GM21619 (cell line): ENCODE measurements around the gene ABTB2.
"Not testable (repeated sequence)": the region's sequence is repeated elsewhere in the genome, so short reads cannot be mapped to it uniquely, and the experiment has no call there.

Experiments used
- ATAC-seq: cut with Tn5 transposase; IDR thresholded peaks from one replicate; pipeline ENCODE4 v1.9.1; 2021; ENCODE audit not compliant: unreplicated experiment

Gene ABTB2

GRCh38 chr11:34218756-34219155 is 139.1 kb downstream of the ABTB2 start:
- not testable (repeated sequence) for ATAC-seq

- no peak for ATAC-seq
Measured at GRCh38 chr11:34218067-34218466, 139.7 kb downstream of the ABTB2 start.

- no peak for ATAC-seq
Measured at GRCh38 chr11:34216706-34217105, 141.1 kb downstream of the ABTB2 start.

GRCh38 chr11:34215806-34216453 is 141.9 kb downstream of the ABTB2 start:
- ATAC-seq, result no peak

GRCh38 chr11:34214961-34215805 is 142.6 kb downstream of the ABTB2 start:
- peak; percentile 65 for ATAC-seq

GRCh38 chr11:34213366-34213765 is 144.4 kb downstream of the ABTB2 start:
- no peak for ATAC-seq

GRCh38 chr11:34212566-34212965 is 145.2 kb downstream of the ABTB2 start:
- ATAC-seq, result no peak

GRCh38 chr11:34209809-34210208 is 148.0 kb downstream of the ABTB2 start:
- no peak for ATAC-seq

GRCh38 chr11:34208266-34209135 is 149.3 kb downstream of the ABTB2 start:
- ATAC-seq, result no peak

- no peak for ATAC-seq
Measured at GRCh38 chr11:34207487-34208180, 150.2 kb downstream of the ABTB2 start.

GRCh38 chr11:34206407-34207300 is 151.2 kb downstream of the ABTB2 start:
- no peak for ATAC-seq

GRCh38 chr11:34205326-34206035 is 152.3 kb downstream of the ABTB2 start:
- no peak for ATAC-seq

GRCh38 chr11:34204396-34205279 is 153.2 kb downstream of the ABTB2 start:
- peak; percentile 49 for ATAC-seq

GRCh38 chr11:34203377-34203871 is 154.4 kb downstream of the ABTB2 start:
- ATAC-seq, result no peak

GRCh38 chr11:34201129-34201528 is 156.7 kb downstream of the ABTB2 start:
- no peak for ATAC-seq

- no peak for ATAC-seq
Measured at GRCh38 chr11:34199525-34199924, 158.3 kb downstream of the ABTB2 start.

GRCh38 chr11:34198523-34198922 is 159.3 kb downstream of the ABTB2 start:
- no peak for ATAC-seq

GRCh38 chr11:34197256-34197655 is 160.6 kb downstream of the ABTB2 start:
- no peak for ATAC-seq
